ENCODE measurements around the gene INPP5K.

INPP5K gene

DNA sequence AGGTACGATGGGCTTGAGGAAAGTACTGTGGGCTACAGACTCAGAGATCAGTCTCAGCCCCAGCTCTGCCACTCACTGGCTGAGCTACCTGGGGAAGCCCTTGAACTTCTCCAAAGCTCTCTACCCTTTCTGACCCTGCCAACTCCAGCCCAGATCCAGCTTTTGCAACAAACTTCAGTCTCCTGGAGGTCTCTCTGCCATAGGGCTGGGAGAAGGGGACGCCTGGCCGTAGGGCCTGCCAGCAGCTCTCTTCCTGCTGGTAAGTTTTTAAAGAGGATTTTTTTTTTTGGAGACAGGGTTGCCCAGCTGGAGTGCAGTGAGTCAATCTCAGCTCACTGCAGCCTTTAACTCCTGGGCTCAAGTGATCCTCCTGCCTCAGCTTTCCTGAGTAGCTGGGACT is 11.5 kb downstream of the INPP5K start:
- no peak for DNase-seq

- no peak for DNase-seq
Observed at GRCh38 chr17:1503699-1504098, 12.7 kb downstream of the INPP5K start.

GRCh38 chr17:1498869-1499268 is 17.5 kb downstream of the INPP5K start:
- no peak for DNase-seq

- DNase-seq: no peak
Observed at GRCh38 chr17:1498233-1498632, 18.2 kb downstream of the INPP5K start.

GRCh38 chr17:1497831-1498230 is 18.6 kb downstream of the INPP5K start:
- DNase-seq: no peak

GRCh38 chr17:1496869-1497268 is 19.5 kb downstream of the INPP5K start:
- DNase-seq: no peak

GRCh38 chr17:1495265-1495989 is 21.0 kb downstream of the INPP5K start:
- DNase-seq: no peak

GRCh38 chr17:1494736-1495253 is 21.6 kb downstream of the INPP5K start:
- no peak for DNase-seq

DNA sequence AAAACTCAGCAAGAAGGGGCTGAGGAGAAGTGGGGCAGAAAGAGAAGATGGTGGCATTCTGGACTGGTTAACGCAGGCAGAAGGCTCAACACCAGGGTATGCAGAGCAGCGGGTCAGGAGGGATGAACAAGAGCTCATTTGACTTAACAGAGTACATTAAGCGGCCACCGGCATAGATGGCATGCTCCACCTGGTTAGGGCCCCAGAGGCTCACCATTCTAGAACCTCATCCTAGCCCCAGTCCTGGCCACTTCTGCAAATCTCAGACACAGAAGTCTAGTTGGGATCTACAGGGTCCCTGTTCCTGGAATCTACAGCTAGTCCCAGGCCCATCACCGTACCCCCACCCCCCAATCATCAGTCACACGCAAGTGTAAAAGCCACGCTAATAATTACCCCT is 22.2 kb downstream of the INPP5K start:
- DNase-seq: no peak

- no peak for DNase-seq
Observed at GRCh38 chr17:1493291-1493980, 23.0 kb downstream of the INPP5K start.

- DNase-seq: no peak
Observed at GRCh38 chr17:1492249-1493206, 23.9 kb downstream of the INPP5K start, which contains the start of gene MYO1C. Gene MYO1C (minus strand): TSS chr17:1492686. CDS start chr17:1492487, 199 bp downstream.

DNA sequence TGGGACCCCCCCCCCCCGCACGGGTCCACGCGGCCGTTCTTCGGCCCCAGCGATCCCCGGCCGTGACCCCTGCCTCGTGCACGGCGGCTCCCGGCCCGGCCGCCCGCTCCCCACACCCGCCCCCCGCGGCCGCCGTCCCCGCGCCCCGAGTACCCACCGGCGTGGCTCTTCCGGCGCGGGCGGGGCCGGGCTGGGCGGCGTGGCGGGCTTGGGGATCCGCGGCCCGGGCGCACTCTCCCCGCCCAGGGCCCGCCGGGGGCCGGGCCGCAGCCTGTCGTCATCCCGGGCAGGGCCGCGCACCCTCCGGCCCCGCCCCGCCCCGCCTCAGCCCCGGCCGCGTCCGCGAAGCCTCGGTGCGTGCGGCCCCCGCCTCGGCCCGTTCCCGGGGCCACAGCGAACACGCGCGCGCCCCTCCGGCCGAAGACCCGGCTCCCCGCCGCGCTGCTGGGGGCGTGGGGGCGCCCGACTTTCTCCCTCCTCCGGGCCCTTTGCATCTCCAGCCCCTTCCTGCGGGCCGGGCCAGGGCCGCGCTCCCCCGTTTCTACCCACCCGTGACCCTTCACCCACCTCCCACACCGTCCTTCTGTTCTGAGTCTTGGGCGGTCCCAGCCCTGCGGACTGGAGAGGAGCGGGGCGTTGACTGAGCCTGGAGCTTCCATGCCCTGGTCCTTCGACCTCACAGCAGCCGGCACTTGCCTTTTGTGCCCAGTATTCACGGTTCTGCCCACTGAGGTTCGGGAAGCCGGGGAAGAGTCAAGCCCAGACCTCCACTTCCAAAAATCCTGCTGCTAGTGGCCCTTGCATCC is 24.8 kb downstream of the INPP5K start:
- no peak for DNase-seq

- peak; percentile 49 for DNase-seq
Observed at GRCh38 chr17:1490643-1491442, 25.6 kb downstream of the INPP5K start.

DNA sequence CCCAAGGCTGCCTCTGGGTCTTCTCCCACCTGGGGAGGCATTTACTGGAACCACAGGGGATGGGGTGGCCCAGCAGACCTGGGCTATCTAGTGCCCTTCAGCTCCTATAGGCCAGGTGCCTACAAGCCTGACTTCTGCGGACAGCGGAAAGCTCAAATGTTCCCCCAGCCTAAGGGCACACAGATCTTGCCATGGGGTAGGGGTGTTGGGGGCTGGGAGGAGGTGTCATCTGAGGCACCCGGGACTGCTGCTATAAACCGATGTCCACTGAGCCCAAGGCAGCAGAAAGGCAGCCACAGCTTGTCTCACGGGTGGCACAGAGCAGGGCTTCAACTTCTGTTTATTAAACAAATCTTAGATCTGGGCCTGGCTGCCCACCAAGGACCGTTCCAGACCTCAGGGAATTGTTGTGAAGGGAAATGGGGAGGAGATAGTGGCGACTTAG is 27.6 kb downstream of the INPP5K start:
- no peak for DNase-seq

- DNase-seq: peak; percentile 53
Observed at GRCh38 chr17:1487939-1488825, 28.2 kb downstream of the INPP5K start.

- peak; percentile 72 for DNase-seq
Observed at GRCh38 chr17:1486802-1487695, 29.4 kb downstream of the INPP5K start.

- DNase-seq: peak; percentile 66
Observed at GRCh38 chr17:1485423-1486376, 30.7 kb downstream of the INPP5K start.
